DMS 273 treated with DMSO at 0.1 percent for 48 hours (cell line): Measurements from ENCODE around the gene FOSL2.

Source experiments
- DNase-seq: peaks from one replicate; lab custom pipeline; 2025; lab: John Stamatoyannopoulos, UW

The FOSL2 gene

GRCh38 chr2:28432362-28432761 is 39.7 kb downstream of the FOSL2 start:
- no peak for DNase-seq

DNA sequence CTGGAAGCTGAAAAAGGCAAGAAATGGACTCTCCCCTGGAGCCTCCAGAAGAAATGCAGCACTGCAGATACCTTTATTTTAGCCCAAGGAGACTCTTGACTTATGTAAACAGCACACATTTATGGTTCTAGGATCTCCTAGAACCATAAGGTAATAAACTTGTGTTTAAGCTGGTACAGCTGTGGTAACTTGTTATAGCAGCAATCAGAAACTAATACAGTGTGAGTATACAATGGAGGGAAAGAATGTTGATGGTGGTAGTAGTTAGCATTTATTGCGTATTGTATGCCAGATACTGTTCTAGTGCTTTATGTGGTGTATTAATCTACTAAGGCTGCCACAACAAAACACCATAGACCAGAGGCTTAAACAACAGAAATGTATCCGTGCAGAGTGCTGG is 40.6 kb downstream of the FOSL2 start:
- DNase-seq: no peak

DNA sequence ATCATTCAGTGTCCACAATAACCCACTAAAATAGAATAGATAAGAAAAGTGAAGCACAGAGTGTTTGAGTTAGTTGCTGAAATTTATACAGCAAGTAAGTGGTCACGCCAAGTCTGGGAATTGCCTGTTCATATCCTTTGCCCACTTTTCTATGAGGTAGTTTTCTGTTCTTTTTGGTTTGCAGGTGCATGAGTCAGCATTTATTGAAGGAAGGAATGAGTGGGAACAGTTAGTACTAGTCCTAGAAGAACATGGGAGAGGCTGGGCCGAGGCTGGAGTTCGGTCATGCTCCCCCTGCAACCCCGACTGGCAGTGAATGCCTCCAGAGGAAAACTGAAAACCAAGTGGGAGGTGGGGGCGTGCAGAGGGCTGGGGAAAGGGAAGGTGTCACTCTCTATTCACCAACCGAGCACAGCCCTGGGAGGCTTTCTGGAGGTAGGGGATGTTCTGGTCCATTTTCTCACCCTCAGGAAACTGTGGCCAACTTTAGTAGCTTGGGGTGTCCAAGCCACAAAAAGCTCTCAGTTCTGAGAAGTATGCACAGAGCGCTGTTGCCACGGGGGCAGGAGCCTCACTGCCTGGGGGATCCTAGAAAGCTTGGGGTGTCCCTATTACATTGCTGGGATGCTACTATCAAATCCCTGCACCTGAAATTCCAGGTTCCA is 41.4 kb downstream of the FOSL2 start:
- no peak for DNase-seq

- no peak for DNase-seq
These were observed 41.9 kb downstream of the FOSL2 start for GRCh38 chr2:28434600-28434989.

DNA sequence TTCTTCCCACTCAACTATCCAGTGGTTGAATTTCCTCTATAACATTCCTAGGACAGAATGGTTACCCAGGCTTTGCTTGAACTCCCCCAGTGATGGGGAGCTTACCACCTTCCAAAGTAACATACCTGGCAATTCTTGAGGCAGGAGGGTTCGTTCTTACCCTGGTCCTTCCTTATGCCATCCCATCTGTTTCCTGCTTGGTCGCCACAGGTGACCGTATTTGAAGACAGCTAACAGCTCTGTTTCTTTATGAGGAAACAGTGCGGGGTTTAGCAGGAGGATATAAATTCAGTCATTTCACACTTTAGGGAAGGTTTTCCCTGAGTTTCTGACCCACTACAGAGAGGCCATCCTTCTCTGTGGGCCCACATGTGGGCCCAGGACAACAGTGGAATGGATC is 42.6 kb downstream of the FOSL2 start:
- no peak for DNase-seq

DNA sequence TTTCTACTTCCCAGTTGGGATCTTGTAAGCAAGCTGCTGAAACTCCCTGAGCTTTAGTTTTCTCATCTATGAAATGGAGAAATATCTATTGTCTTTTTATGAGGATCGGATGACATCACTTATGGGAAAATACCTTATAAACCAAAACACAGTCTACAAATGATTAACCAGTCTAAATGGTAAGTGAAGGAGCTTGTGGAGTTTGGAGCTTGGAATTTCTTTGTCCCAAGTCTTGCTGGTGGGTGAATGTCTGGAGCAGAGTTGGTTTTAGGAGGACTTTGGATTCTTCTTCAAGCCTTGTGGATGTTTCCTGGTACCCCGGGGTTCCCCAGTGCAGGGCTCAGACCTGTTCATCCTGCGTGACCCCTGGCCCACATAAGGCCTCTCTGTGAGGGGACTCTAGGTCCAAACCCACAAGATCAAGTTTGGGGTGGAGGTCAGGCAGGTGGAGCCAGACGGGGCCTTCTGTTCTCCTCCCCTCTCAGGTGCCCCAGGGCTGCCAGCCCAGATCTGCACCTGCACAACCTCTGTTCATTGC is 43.2 kb downstream of the FOSL2 start:
- no peak for DNase-seq

GRCh38 chr2:28436525-28437051 is 43.9 kb downstream of the FOSL2 start:
- no peak for DNase-seq

- DNase-seq: no peak
These were observed 44.6 kb downstream of the FOSL2 start for GRCh38 chr2:28437149-28437835.

DNA sequence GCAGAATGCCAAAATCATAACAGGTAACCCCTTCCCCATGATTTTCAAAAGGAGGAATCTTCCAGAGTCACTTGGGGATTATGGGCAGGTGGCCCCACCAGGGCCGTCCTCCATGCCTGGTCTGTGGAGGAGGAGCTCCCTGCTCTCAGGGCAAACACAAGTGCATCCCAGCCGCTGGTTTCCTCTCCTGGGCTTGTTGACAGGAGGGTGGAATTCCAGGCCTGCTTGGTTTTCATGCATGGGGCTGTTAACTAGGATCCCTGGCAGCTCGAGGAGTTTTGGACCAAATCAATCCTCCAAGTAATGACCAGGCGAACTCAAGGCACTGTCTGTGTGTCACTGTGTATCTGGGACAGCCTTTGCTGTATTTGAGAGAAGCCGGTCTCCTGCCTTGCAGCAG is 45.3 kb downstream of the FOSL2 start:
- no peak for DNase-seq

- DNase-seq: no peak
These were observed 45.9 kb downstream of the FOSL2 start for GRCh38 chr2:28438532-28439063.

DNA sequence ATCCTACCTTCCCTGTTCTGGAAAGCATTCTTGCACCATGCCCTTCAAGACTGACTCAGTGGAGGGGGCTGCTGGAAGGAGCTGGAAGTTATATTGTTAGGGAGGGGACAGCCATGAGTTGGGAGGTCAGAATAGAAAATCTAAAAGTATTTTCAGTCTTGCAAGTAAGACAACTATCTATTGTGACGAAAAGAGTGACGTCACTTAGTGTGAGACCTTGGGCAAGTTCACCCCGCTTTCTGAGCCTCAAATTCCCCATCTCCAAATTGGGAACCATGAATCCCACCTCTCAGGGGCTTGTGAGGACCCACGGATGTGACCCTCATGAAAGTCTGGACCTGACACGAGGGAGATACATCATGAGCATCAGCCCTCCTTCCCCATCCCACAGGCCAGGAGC is 46.5 kb downstream of the FOSL2 start:
- no peak for DNase-seq

- DNase-seq: no peak
These were observed 47.1 kb downstream of the FOSL2 start for GRCh38 chr2:28439763-28440162.

DNA sequence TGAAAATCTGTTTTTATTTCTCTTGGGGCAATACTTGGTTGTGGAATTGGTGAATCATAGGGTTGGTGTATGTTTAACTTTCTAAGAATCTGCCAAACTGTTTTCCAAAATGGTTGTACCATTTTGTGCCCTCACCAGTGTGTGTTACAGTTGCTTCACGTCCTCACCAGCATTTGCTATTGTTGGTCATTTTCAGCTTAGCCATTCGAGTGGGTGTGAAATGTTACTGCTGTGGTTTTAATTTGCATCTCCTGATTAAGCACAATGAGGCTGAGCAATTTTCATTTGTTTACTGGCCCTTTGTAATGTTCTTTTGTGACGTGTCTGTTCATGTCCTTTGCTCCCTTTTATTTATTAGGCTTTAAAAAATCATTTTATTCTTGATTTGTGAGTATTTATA is 49.7 kb downstream of the FOSL2 start:
- no peak for DNase-seq

DNA sequence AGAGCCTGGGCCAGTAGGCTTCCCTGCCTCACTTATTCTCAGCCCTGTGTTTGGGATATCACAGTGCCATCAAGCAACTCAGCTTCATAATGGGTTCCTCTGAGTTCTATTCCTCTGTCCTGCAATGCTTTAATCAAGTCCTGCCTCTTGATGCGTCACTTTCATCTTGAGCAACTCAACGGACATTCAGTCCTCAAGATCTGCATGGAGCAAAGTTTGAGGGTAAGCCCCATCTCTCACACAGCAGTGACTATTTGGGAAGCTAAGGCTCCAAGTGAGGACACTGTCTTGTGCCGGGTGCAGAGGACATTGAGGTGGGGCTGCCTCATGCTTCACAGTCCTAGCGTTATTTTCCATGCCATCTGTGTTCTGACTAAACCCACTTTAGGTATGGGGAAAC is 52.3 kb downstream of the FOSL2 start:
- DNase-seq: no peak

DNA sequence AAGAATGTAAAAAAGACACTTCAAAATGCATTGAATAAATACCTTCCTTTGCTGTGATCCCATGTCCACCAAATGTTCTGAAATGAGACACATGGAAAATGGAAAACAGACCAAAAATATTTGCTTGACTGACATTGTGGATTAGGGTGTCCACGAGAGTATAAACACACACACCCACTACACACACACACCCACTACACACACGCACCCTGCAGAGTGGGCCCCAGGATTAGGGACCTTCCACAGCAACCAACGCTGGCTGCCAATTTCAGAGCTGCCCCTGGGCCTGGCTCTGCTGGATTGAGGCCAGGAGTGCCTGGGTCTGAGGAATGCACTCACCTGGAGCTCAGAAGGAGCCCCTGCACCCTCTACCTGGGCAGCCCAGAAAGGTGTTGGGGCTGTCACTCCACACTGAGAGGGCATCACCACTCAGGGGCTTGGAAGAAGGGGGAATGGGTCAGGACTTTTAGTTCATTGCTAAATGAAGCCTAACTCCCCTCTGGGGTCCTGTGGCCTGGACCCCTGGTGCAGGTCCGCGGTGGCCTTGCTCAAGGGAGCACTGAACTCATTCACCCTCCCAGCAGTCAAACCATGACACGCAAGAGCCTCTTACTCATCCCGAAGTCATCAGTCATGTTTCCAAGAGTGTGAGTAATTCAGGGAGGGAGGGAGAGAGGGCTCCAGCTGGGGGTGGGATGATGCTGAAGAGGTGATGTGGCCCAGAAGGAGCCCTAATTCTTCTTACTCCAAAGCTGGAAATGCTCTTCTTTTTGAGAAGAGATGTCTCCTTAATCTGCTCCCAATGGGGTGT is 53.0 kb downstream of the FOSL2 start:
- DNase-seq: no peak

GRCh38 chr2:28446531-28446930 is 53.9 kb downstream of the FOSL2 start:
- DNase-seq: no peak

DNA sequence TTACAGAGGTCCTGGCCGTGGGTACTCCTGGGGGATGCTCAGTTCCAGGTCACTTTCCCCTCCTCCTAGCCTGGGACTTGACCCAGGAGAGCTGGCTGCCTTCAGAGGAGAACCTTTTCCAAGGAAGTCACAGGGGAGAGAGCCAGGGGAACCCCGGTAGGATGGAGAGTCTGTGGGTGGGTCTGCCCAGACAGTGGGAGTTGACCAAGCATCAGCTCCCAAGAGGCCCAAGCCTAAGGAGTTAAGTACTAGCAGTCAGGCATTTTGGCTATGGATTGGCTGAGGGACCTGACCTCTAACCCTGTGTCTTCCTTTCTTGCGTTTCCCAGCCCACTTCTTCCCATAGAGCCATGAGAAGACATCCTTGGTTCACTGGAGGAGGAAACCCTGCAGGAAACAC is 54.4 kb downstream of the FOSL2 start:
- DNase-seq: no peak

GRCh38 chr2:28447943-28448792 is 55.5 kb downstream of the FOSL2 start:
- DNase-seq: no peak

DNA sequence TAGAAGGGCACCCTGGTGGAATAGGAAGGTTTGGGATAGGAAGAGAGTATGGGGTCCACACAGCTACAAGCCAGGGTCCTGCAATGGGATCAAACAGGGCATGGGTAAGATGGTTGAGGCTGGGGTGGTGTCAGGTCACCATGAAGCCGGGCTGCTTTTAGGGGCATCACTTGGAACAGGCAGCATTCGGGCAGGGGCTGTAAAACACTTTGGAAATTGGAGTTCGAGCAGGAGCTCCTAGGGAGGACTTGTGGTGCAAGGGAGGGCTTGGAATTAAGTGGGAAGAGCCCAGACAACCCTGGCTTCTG is 56.1 kb downstream of the FOSL2 start:
- DNase-seq: no peak

DNA sequence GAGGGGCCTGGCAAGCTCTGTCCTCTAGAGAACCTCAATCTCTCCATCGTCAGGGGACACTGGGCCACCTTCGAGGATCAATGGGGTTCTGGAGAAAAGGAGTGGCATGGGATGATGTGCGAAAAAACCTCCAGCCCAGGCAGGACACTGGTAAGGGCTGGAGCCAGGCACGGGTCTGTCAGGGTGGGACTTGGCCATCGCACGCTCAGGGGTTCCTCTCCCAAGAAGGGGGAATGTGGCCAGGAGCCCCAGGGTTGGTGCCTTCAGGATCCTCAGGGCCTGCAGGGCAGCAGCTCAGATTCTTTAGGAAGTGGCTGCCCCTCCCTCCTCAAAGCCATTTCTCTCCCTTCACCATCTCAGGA is 56.4 kb downstream of the FOSL2 start:
- DNase-seq: no peak

- no peak for DNase-seq
These were observed 57.1 kb downstream of the FOSL2 start for GRCh38 chr2:28449488-28450395.
